GM19468 (cell line): ENCODE data around the gene CCM2.

ENCODE experiments used
- ATAC-seq: cut with Tn5 transposase; IDR thresholded peaks from one replicate; pipeline ENCODE4 v1.9.1; 2021; ENCODE audit warnings: mild to moderate bottlenecking, moderate library complexity, moderate number of reproducible peaks; ENCODE audit not compliant: unreplicated experiment; ENCODE audit errors: extremely low read depth

CCM2 gene

DNA sequence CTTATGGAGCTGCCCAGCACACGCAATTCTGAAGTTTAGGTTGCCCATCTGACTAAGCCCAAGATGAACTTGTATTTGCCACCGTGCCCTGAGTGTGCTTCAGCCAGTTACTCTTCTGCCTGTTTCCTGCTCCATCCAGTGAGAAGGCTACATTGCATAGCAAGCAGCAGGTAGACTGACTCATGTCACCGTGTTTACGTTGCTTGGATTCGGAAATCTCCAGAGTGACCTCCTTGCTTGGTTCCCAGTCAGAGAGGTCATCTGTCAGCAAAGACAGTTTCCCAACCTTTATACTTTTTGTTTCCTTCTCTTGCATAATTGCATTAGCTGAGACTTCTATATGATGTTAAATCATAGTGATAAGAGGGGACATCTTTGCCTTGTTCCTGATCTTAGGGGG, 57.9 kb downstream of the CCM2 start:
- no peak for ATAC-seq

DNA sequence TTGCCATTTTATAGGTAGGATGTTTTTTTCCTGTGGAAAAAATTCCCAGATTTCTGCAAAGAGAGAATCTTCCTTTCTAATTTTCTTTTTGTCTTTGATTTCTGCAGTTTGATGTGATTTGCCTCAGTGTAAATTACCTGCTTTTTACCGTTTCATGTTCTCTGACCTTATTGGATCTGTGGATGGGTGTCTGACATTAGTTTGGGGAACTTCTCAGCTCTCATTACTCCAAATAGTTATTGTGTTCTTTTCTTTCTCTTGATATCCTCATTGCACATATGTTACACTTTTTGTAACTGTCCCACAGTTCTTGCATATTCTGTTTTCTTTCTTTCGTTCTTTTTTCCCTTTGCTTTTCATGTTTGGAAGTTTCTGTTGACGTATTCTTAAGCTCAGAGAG, 60.3 kb downstream of the CCM2 start:
- ATAC-seq = no peak

GRCh38 chr7:45061352-45061751, 61.4 kb downstream of the CCM2 start:
- no peak for ATAC-seq

- ATAC-seq = no peak
Observed at GRCh38 chr7:45061806-45062425, 61.9 kb downstream of the CCM2 start.

DNA sequence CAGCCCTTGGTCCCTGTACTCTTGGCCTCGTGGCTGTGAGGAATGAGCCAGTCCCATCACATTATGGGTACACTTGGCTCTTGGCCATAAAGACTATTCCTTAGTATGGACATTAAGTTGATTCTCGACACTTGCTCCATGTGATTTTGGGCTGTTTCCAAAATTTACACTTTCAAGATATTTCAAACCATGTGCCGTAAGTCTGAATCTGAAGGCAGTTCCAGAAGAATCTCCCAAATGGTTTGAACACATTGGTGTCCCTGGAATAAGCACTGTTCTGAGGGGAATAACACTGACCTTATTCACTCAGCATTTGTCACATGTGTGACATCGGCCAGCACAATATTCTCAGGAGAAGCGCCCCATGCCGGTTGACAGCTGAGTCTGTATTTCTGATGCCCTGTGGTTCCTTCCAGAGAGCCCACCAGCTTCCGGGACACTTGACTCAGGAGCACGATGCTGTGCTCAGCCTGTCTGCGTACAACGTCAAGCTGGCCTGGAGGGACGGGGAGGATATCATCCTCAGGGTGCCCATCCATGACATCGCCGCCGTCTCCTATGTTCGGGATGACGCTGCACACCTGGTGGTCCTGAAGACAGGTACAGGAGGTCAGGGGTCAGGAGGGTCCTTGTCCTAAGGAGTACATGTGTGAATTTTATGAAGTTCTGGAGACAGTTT, 64.2 kb downstream of the CCM2 start:
- ATAC-seq = no peak

- ATAC-seq = no peak
Observed at GRCh38 chr7:45065031-45065995, 65.3 kb downstream of the CCM2 start.

DNA sequence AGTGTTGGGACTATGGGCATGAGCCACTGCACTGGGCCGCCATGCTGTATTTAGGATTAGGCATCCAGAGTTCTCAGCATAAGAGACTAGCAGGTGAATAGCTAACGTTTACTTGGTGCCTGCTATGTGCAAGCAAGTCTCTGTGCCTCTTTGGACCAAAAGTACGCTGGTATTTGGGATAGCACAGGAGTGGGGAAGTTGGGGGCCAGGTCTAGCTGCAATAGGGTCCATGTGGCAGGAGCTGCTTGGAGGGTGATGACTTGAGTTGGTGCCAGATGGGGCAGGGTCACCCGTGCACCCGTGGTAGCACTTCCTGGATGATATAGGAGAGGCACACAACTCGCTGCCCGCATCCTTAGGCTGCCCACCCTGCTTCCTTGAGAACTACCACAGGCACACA, 66.4 kb downstream of the CCM2 start:
- ATAC-seq = no peak

DNA sequence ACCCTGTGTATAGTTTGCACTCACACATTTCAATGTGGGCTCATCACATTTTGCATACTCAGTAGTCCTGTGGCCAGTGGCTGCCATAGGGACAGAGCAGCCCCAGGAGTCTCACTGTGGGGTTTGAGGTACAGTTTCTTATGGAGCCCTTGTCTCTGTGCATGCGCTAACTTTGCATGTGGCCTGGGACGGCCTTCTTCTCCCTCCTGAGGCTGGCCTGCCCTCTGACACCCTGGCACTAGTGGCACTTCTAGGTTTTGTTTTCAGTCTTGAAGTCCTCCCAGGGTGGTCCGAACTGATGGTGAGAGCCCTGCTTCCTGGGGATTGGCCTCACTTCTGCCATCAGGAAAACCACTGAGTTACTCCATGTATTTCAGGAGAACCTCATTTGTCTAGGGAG, 67.6 kb downstream of the CCM2 start:
- no peak for ATAC-seq

DNA sequence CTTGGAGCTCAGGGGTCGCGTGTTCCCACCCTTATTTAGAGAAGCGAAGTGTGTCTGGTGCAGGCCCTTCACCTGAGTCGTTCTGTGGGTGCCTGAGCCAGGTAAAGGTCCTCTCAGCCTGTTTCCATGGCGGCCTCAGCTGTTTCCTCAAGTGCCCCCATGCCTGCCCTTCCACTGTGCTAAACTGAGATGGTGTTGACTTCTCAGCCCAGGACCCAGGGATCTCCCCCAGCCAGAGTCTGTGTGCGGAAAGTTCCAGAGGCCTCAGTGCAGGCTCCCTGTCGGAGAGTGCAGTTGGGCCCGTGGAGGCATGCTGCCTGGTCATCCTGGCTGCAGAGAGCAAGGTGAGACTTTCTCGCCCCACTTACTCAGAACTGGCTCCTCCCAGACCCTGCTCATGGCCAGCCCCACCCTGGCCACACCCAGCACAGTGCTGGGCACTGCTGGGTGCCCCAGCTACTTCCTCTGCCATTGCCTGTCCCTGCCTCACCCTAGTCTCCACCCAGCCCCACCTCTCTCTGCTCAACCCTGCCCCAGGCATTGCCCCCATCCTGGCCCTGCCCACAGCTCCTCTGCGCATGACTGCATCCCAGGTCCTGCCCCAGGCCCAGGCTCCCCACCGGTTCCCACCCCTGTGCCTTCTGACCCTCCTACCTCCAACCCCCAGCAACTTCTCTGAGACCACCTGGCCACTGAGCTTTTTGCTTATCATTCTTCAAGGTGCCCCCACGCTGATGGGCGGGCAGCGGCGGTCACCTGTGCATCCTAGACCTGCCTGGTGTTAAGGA, 68.4 kb downstream of the CCM2 start:
- ATAC-seq = no peak

- no peak for ATAC-seq
Observed at GRCh38 chr7:45069444-45070253, 69.6 kb downstream of the CCM2 start.

DNA sequence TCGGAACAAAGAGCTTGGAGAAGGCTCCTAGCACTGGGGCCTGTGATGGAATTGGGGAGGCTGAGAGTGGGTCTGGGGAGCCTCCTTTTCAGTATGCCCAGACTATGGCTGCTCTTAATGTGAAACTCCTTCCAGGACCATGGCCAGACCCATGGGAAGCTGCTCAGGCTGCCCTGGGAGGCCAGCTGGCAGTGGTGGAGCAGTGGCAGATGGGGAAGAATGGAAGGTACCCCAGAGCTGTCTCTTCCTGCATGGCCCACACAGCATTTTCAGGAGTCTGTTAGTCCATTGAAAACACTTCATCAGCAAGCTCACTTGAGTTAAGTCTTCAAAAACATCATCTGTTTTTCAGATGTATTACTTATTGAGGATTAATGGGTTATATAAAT, 70.2 kb downstream of the CCM2 start:
- no peak for ATAC-seq

GRCh38 chr7:45071528-45071927, 71.5 kb downstream of the CCM2 start:
- no peak for ATAC-seq

DNA sequence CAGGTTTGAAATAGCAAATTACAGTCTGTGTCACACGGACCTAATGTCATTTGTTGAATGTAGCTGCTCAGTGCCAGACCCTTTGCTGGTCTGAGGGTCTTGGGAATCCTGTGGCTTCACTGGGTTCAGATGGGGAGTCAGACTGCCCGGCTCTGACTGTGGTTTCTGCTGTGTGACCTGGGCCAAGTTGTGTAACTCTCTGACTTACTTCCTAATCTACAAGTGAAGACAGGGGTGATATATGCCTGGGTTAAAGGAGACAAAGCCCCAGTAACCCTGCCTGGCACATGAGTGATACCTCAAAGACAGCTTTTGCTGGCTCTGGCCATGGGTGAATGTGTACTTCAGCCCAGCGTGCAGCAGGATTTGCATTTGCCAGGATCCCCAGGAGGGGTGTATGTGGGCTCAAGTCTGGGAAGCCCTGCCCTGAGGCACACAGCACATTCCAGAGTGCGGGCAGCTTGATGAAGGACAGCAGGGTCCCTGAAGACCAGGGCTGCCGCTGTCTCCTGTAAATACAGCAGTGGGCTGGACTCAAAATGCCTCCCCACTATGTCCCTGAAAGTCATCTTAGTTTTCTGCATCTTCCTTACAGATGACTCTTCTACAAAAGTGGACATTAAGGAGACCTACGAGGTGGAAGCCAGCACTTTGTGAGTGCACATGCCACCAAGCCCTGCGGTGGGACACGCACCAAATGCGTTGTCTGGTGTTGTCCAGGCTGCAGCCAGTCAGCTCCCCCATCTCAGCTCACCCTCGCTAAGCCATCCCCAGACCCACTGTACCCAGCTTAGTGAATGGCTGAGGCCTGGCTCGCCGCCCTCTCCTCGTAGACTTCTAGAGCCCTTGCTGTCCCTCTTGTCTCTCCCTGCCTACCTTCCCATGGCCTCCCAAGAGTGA, 72.4 kb downstream of the CCM2 start:
- no peak for ATAC-seq

DNA sequence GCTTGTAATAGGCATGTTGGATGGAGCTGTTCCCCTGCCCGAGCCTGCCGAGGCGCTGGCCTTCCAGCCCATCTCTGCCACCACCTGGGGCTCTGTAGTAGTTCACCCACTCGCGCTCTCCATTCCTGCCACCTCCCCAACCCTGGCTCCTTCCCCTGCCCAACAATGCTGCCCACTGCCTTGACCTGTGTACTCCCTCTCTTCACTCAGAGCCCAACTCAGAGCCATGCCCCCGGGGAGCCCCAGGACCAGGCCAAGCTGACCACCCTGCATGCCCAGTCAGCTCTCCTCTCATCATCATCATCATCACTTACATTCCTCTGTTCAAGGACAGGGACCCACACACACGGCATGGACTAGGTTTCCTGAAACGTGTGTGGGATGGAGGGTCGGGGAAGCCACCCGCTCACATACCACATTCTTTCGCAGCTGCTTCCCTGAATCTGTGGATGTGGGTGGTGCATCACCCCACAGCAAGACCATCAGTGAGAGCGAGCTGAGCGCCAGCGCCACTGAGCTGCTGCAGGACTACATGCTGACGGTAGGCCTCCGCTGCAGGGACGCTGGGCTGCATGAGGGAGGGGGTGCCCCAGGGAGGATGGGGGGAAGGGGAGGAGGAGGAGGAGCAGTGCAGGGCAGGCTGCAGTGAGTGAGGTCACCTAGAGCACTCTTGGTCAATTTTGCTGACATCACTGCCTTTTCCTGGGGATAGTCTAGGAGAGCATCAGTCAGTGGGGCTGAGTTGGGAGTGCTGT, 73.2 kb downstream of the CCM2 start:
- ATAC-seq = no peak

DNA sequence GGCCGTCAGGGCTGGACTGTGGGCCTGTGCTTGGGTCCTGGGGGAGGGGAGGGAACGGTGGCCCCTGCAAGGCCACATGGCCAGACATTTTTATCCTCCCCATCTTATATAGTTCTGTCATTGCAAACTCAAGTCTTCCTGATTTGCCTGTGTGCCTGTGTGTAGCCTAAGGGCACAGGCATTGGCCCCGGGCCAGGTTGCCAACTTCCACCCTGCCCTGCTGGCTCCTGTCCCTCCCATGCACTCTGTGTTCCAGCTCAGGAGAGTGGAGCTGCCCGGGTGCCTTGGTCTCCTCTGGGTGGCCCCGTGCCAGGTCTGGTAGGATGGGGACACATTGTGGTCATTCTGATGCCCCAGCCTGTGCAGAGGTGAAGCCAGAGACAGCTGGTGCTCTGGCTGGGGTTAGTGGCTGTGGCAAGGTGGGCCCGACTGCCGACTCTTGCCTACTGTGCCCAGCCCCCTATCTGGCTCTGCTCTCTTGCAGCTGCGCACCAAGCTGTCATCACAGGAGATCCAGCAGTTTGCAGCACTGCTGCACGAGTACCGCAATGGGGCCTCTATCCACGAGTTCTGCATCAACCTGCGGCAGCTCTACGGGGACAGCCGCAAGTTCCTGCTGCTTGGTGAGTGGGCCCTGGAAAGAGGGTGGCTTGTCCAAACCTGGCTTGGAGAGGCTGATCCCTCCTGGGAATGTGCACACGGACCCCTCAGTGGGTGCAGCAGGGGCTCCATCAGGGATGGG, 74.0 kb downstream of the CCM2 start:
- ATAC-seq = no peak

- no peak for ATAC-seq
Observed at GRCh38 chr7:45074528-45075354, 74.7 kb downstream of the CCM2 start.

GRCh38 chr7:45075355-45075644, 75.3 kb downstream of the CCM2 start:
- no peak for ATAC-seq
